K562 (cell line): Measurements from ENCODE around the gene MLH1. TPM values are rescaled to one million over a fixed set of nuclear protein-coding genes. Genes with fewer than 3 reads are reported as not detected.

Experiments used
- CCNT2 ChIP-seq: IDR thresholded peaks from 2 replicates; pipeline ENCODE4 v1.6.1; 2011; ENCODE audit warnings: borderline replicate concordance, low read depth, mild to moderate bottlenecking, moderate library complexity, mixed read lengths, low read length; ENCODE audit not compliant: insufficient read length; ENCODE audit errors: extremely low read depth
- E2F6 ChIP-seq, 2 experiments: IDR thresholded peaks; 2 replicates each; pipeline ENCODE4 v1.6.1; 2011; ENCODE audit warnings: borderline replicate concordance in 1 of 2, control low read depth in 1 of 2, low read depth in 1 of 2, low read length in 1 of 2, mild to moderate bottlenecking in 1 of 2, mixed read lengths in 1 of 2, moderate library complexity in 1 of 2; ENCODE audit not compliant: insufficient read depth in 1 of 2, insufficient read length in 1 of 2, poor library complexity in 1 of 2, severe bottlenecking in 1 of 2; ENCODE audit errors: extremely low read depth in 1 of 2
- GABPA ChIP-seq: fragments of 200-800 bp; sonication (Bioruptor generic); conservative IDR thresholded peaks from 2 replicates; pipeline ENCODE4 v1.6.1; 2016; ENCODE audit warnings: low read depth, missing genetic modification characterization, missing compliant biosample characterization
- KLF10 ChIP-seq: fragments of 250-450 bp; sonication (Bioruptor Pico); IDR thresholded peaks from 2 replicates; pipeline ENCODE4 v1.6.1; 2021; ENCODE audit warnings: matching md5 sums
- MCM2 ChIP-seq: fragments of 450-650 bp; IDR thresholded peaks from 2 replicates; pipeline ENCODE4 v1.6.1; 2017; ENCODE audit warnings: low read depth, mild to moderate bottlenecking
- MCM5 ChIP-seq: fragments of 450-650 bp; IDR thresholded peaks from 2 replicates; pipeline ENCODE4 v1.6.1; 2016; ENCODE audit warnings: low read depth
- MTA1 ChIP-seq: fragments of 450-650 bp; IDR thresholded peaks from 2 replicates; pipeline ENCODE4 v1.6.1; 2017; ENCODE audit warnings: borderline replicate concordance
- NCOA4 ChIP-seq: fragments of 450-650 bp; IDR thresholded peaks from 2 replicates; pipeline ENCODE4 v1.6.1; 2018; ENCODE audit warnings: mild to moderate bottlenecking; ENCODE audit not compliant: partially characterized antibody
- NKRF ChIP-seq: fragments of 450-650 bp; IDR thresholded peaks from 2 replicates; pipeline ENCODE4 v1.6.1; 2016; ENCODE audit warnings: borderline replicate concordance
- RAD51 ChIP-seq: fragments of 450-650 bp; IDR thresholded peaks from 2 replicates; pipeline ENCODE4 v1.7.1; 2016; ENCODE audit warnings: low read depth, mild to moderate bottlenecking, borderline replicate concordance
- RBM22 ChIP-seq: fragments of 200-400 bp; formaldehyde crosslinking; IDR thresholded peaks from 2 replicates; pipeline ENCODE4 v1.6.1; 2018; ENCODE audit warnings: low read length, low read depth; ENCODE audit not compliant: poor library complexity, severe bottlenecking
- TCF3 ChIP-seq: sonication (generic); formaldehyde crosslinking; IDR thresholded peaks from 2 replicates; pipeline ENCODE4 v1.4.0; 2020; ENCODE audit warnings: mild to moderate bottlenecking, missing genetic modification reagents
- TRIM28 ChIP-seq: fragments of 450-650 bp; IDR thresholded peaks from 2 replicates; pipeline ENCODE4 v1.6.1; 2017
- ZNF766 ChIP-seq: fragments of 200-800 bp; sonication (Bioruptor generic); conservative IDR thresholded peaks from 2 replicates; pipeline ENCODE4 v1.6.1; 2016; ENCODE audit warnings: missing genetic modification characterization, missing compliant biosample characterization
- polyA plus RNA-seq, 8 experiments: library from polyadenylated mRNA; depleted of rRNA in 4 of 8; stranded (reverse) in 5 of 8; unstranded in 3 of 8; fragments of >200 nt; fragmentation: Nextera tagmentation in 2 of 8; fragmentation: Illumina TruSeq in 1 of 8; extraction: Ambion mirVana in 2 of 8; extraction: Trizol in 1 of 8; gene quantifications; 2 replicates each; pipeline versions ENCODE4 v1.2.1 to v1.2.3, GENCODE V29; 2011 to 2014; ENCODE audit warnings: inconsistent platforms in 1 of 8, missing spikeins in 1 of 8
- total RNA-seq, 7 experiments: library from RNA; depleted of rRNA in 6 of 7; stranded (reverse); fragments of >200 nt in 6 of 7; fragmentation: Illumina TruSeq in 2 of 7; extraction: Trizol in 2 of 7; gene quantifications; 2 replicates each; pipeline versions ENCODE4 v1.2.1 to v1.2.3, GENCODE V29; 2011 to 2021; ENCODE audit warnings: low replicate concordance in 1 of 7
- TF ChIP-seq, protein P1 (sequence below): sonication (generic); formaldehyde crosslinking; IDR thresholded peaks from 2 replicates; pipeline ENCODE4 v1.8.0; 2022; ENCODE audit warnings: mild to moderate bottlenecking, low read depth, missing genetic modification reagents
- TF ChIP-seq, protein P2 (sequence below): sonication (generic); formaldehyde crosslinking; IDR thresholded peaks from 2 replicates; pipeline ENCODE4 v1.8.0; 2022; ENCODE audit warnings: mild to moderate bottlenecking, missing genetic modification reagents
- TF ChIP-seq, protein P3 (sequence below): fragments of 450-650 bp; IDR thresholded peaks from one replicate; pipeline ENCODE4 v1.6.1; 2018; ENCODE audit warnings: mild to moderate bottlenecking, moderate library complexity; ENCODE audit not compliant: partially characterized antibody

The MLH1 gene
- total and polyA plus RNA-seq, 9 of the 15 experiments (the other 6 are each of a cell fraction or from before 2014, with no cell fraction given), result 76.4 to 155 (median 117) TPM

DNA sequence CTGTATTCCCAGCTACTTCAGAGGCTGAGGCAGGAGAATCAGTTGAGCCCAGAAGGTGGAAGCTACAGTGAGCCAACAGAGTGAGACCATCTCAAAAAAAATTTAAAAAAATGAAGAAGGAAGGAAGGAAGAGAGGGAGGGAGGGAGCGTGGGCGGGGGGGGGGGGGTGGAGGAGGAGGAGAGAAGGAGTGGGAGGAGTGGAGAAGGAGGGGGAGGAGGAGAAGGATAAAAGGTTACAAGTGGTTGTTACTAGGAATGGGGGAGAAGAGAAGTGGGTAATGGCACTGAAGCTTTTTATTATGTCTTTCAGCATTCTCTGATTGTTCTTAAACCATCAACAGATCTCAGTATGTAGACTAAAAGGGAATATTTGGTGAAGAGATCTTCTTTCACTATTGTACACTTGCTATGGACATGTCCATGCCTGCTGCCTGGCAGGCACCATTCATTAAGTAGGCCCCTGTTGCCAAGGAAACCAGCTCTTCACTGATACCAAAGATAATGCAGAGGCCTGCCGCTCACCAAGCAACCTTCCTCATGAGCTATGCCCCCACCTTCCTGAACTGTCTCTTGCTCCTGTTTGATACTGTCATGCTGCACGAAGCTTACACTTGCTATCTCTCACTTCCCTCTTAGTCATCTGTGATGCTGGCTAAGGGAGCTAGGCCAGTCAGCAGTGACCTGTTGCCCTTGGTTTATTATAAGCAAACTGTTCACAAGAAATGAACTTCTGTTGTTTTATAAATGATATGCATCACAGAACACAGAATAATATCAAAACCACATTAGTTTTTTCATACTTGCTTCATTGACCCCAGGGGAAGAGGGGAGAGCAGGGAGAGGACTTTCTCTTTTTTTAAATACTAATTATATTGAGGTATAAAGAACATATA lies 23.5 kb upstream of the MLH1 start (continued):
- TF ChIP-seq, protein P1, sequence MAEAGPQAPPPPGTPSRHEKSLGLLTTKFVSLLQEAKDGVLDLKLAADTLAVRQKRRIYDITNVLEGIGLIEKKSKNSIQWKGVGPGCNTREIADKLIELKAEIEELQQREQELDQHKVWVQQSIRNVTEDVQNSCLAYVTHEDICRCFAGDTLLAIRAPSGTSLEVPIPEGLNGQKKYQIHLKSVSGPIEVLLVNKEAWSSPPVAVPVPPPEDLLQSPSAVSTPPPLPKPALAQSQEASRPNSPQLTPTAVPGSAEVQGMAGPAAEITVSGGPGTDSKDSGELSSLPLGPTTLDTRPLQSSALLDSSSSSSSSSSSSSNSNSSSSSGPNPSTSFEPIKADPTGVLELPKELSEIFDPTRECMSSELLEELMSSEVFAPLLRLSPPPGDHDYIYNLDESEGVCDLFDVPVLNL (CRISPR knock-in tag), result no peak
- peak; percentile 95 for TF ChIP-seq ZNF766 (CRISPR knock-in tag)
- no peak for TF ChIP-seq MCM2
- TF ChIP-seq RBM22, result no peak
- TF ChIP-seq GABPA (tag), result no peak
- peak; percentile 82 for TF ChIP-seq TCF3 (CRISPR knock-in tag)
- no peak for TF ChIP-seq NCOA4
- no peak for TF ChIP-seq MCM5
- peak; percentile 78; the same call in 1 of the 2 replicates for TF ChIP-seq TRIM28
- TF ChIP-seq, protein P2, sequence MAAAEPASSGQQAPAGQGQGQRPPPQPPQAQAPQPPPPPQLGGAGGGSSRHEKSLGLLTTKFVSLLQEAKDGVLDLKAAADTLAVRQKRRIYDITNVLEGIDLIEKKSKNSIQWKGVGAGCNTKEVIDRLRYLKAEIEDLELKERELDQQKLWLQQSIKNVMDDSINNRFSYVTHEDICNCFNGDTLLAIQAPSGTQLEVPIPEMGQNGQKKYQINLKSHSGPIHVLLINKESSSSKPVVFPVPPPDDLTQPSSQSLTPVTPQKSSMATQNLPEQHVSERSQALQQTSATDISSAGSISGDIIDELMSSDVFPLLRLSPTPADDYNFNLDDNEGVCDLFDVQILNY (CRISPR knock-in tag), result no peak
- TF ChIP-seq RAD51, result no peak
- TF ChIP-seq E2F6 (IDR thresholded peaks at IDR 0.05; ENCODE audit: borderline replicate concordance in 1 of 2, extremely low read depth in 1 of 2, insufficient read depth in 1 of 2, insufficient read length in 1 of 2, low read depth in 1 of 2, low read length in 1 of 2, poor library complexity in 1 of 2, severe bottlenecking in 1 of 2), result peak; percentile 59 to 67
- TF ChIP-seq KLF10, result no peak
- TF ChIP-seq, protein P3, sequence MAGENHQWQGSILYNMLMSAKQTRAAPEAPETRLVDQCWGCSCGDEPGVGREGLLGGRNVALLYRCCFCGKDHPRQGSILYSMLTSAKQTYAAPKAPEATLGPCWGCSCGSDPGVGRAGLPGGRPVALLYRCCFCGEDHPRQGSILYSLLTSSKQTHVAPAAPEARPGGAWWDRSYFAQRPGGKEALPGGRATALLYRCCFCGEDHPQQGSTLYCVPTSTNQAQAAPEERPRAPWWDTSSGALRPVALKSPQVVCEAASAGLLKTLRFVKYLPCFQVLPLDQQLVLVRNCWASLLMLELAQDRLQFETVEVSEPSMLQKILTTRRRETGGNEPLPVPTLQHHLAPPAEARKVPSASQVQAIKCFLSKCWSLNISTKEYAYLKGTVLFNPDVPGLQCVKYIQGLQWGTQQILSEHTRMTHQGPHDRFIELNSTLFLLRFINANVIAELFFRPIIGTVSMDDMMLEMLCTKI, result no peak
- no peak for TF ChIP-seq NKRF
- TF ChIP-seq CCNT2, result peak; percentile 56
- TF ChIP-seq MTA1, result 0 out of 2 replicates have a peak, but pooled peaks have one; percentile 15
